ENCODE data around the gene SLC7A10. TPM values are rescaled to one million over a fixed set of nuclear protein-coding genes. Genes with fewer than 3 reads are reported as not detected.

SLC7A10 gene
- total RNA-seq, 1 experiment from 2014 or later, result 2.9 TPM

DNA sequence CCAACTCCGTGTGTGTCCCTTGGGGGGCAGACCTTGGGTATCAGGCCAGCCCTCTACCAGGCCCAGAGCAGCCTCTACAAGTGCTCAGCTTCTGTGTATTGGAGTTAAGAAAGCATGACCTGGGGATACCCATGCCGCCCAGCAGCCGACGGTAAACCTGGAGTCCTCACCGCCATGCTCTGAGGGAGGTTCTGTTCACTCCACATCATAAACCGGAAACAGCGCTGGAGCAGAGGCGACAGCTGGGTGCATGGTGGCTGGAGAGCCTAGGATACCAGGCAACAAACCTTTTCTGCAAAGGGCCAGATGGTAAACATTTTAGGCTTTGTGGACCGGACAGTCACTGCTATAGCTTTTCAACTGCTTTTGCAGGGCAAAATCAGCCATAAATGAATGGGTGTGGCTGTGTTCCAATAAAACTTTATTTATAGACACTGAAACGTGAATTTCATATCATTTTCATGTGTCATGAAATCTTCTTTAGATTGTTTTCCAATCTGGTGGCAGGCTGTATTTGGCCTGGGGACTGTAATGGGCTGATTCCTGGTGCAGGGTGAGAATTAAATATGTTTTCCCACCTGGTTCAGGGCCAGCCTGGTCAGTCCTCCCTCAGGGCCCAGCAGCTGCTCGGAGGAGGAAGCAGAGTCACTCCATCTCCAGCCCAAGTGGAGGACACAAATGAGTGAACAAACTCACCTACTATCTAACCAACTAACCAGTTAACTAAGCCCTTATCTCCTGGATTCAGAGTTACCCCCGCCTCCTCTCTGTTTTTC is 45.8 kb upstream of the SLC7A10 start:
- Histone ChIP-seq H3K14ac (ENCODE audit: insufficient read depth, low read length) (no peak overlapping the region), H2BK120ac (ENCODE audit: low read depth, low read length, poor library complexity, severe bottlenecking) (no peak overlapping the region), H3K79me2 (ENCODE audit: insufficient read depth, low read length) (no peaks in the 10 kb centered on the region), H4K8ac (replicated peaks; ENCODE audit: insufficient read length, low read depth, low read length) (no peak overlapping the region), H2AK5ac (ENCODE audit: insufficient read length, low read length) (no peak overlapping the region), H3K27ac (ENCODE audit: insufficient read length, low read depth, low read length) (no peak overlapping the region), H2BK12ac (ENCODE audit: insufficient read length, low read depth, low read length) (no peak overlapping the region), H4K20me1 (ENCODE audit: control insufficient read depth, insufficient read depth, insufficient read length) (no peaks in the 10 kb centered on the region), H3K79me1 (ENCODE audit: insufficient read depth, low read depth, low read length, poor library complexity, severe bottlenecking) (no peaks in the 10 kb centered on the region), H2AFZ (ENCODE audit: low read length) (no peak overlapping the region), H3K4me1 (ENCODE audit: insufficient read depth, low read length) (no peaks in the 10 kb centered on the region; the same call in 1 of the 2 replicates), H3K9ac (ENCODE audit: extremely low read depth, insufficient read length, low read length) (no peak overlapping the region), H3K27me3 (ENCODE audit: insufficient read depth, low read length) (no peaks in the 10 kb centered on the region), H3K4ac (ENCODE audit: low read depth, low read length) (no peak overlapping the region), H4K91ac (ENCODE audit: insufficient read length, low read depth, low read length) (no peak overlapping the region), H3K4me2 (ENCODE audit: insufficient read depth, insufficient read length, low read length) (no peak overlapping the region), H3T11ph (ENCODE audit: low read length) (no peak overlapping the region), H2BK15ac (ENCODE audit: low read depth, low read length) (no peak overlapping the region), H2BK5ac (ENCODE audit: insufficient read length, low read length) (no peak overlapping the region), H4K5ac (ENCODE audit: insufficient read length, low read depth, low read length) (no peak overlapping the region), H3K9me3 (ENCODE audit: control insufficient read depth, low read depth, low read length) (no peaks in the 10 kb centered on the region), H3K56ac (ENCODE audit: insufficient read length, low read depth, low read length) (no peak overlapping the region), H2BK20ac (ENCODE audit: low read depth, low read length, poor library complexity, severe bottlenecking) (no peak overlapping the region), H3K23ac (ENCODE audit: insufficient read length, low read depth, low read length) (no peak overlapping the region), H3K23me2 (ENCODE audit: insufficient read length, low read depth, low read length, poor library complexity, severe bottlenecking) (no peaks in the 10 kb centered on the region), H3K18ac (ENCODE audit: insufficient read length, low read depth, low read length) (no peak overlapping the region)
- DNase-seq, result no peak
- Mint-ChIP-seq H3K4me3 (no peak overlapping the region), H3K27ac (no peak overlapping the region), H3K27me3 (ENCODE audit: low read depth) (peaks cover 1% of the 10 kb centered on the region; the same call in 1 of the 2 replicates), H3K9me3 (no peaks in the 10 kb centered on the region; a peak in 1 of 5 replicates), H3K4me1 (peaks cover 23 to 35% of the 10 kb centered on the region in 2 experiments), H3K36me3 (ENCODE audit: insufficient read depth in 1 of 3, low read depth in 3 of 3) (no peaks in the 10 kb centered on the region)
- TF ChIP-seq, protein P1, sequence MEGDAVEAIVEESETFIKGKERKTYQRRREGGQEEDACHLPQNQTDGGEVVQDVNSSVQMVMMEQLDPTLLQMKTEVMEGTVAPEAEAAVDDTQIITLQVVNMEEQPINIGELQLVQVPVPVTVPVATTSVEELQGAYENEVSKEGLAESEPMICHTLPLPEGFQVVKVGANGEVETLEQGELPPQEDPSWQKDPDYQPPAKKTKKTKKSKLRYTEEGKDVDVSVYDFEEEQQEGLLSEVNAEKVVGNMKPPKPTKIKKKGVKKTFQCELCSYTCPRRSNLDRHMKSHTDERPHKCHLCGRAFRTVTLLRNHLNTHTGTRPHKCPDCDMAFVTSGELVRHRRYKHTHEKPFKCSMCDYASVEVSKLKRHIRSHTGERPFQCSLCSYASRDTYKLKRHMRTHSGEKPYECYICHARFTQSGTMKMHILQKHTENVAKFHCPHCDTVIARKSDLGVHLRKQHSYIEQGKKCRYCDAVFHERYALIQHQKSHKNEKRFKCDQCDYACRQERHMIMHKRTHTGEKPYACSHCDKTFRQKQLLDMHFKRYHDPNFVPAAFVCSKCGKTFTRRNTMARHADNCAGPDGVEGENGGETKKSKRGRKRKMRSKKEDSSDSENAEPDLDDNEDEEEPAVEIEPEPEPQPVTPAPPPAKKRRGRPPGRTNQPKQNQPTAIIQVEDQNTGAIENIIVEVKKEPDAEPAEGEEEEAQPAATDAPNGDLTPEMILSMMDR (conservative IDR thresholded peaks at IDR 0.05), result no peak
- WGBS (ENCODE audit: extremely low coverage, insufficient read length, low lambda C conversion rate), result no CpG with 5 or more reads among the region's 12 CpGs
